A549 (cell line): Measurements from ENCODE around the gene MYT1. TPM values are rescaled to one million over a fixed set of nuclear protein-coding genes. Genes with fewer than 3 reads are reported as not detected.

Source experiments
- ATAC-seq, 2 experiments: fragments of 200-7000 bp in 1 of 2; fragments of >200 bp in 1 of 2; cut with Nextera tagmentation in 1 of 2; cut with Tn5 transposase in 1 of 2; 3 replicates each; pipeline versions ENCODE4 v1.8.0 to v1.9.1; 2018 to 2020; ENCODE audit warnings: mild to moderate bottlenecking in 1 of 2, moderate library complexity in 1 of 2
- CTCF ChIA-PET: fragments of 300-600 bp; sonication (Branson Sonifier 250); formaldehyde crosslinking; extraction: SDS; loops from one replicate; lab custom pipeline; 2021; ENCODE audit warnings: antibody characterized with exemption, inconsistent platforms; lab: Yijun Ruan, JAX
- POLR2A ChIA-PET: fragments of 350-600 bp; formaldehyde crosslinking; extraction: SDS; loops from one replicate; lab custom pipeline; 2021; ENCODE audit warnings: antibody characterized with exemption, inconsistent platforms; lab: Yijun Ruan, JAX
- DNase-seq, 2 experiments: peaks; one replicate each; pipeline versions ENCODE4 v3.0.0 to v3.0.0-alpha.2; 2011 to 2016; ENCODE audit warnings: low read depth in 1 of 2, low spot score in 1 of 2
- FAIRE-seq: peaks from 2 replicates; lab custom pipeline; 2011; peaks lifted over from hg19 to GRCh38; lab: Jason Lieb, UNC
- H3K27ac ChIP-seq, 2 experiments: fragments of >200 bp; sonication (Bioruptor Twin); formaldehyde crosslinking; 3 replicates each; pipeline ENCODE4 v1.5.1; 2016 to 2017
- H3K4me1 ChIP-seq: fragments of >200 bp; sonication (Bioruptor Twin); formaldehyde crosslinking; 3 replicates; pipeline ENCODE4 v1.6.1; 2016
- H3K4me2 ChIP-seq: fragments of >200 bp; sonication (Bioruptor Twin); formaldehyde crosslinking; 3 replicates; pipeline ENCODE4 v1.6.1; 2016
- H3K4me3 ChIP-seq: fragments of >200 bp; sonication (Bioruptor Twin); formaldehyde crosslinking; 3 replicates; pipeline ENCODE4 v1.5.1; 2016
- H3K9me3 ChIP-seq: fragments of >200 bp; sonication (Bioruptor Twin); formaldehyde crosslinking; 3 replicates; pipeline ENCODE4 v1.6.1; 2016
- ATOH8 ChIP-seq: fragments of 250-450 bp; sonication (Bioruptor Pico); IDR thresholded peaks from 2 replicates; pipeline ENCODE4 v1.5.0; 2020; ENCODE audit warnings: low read depth, mild to moderate bottlenecking, moderate library complexity
- BCL3 ChIP-seq: fragments of >200 bp; sonication (Bioruptor Twin); formaldehyde crosslinking; IDR thresholded peaks from 3 replicates; pipeline ENCODE4 v1.6.1; 2016
- CHD2 ChIP-seq: fragments of 150-350 bp; IDR thresholded peaks from 2 replicates; pipeline ENCODE4 v1.6.1; 2014; ENCODE audit warnings: low read length; ENCODE audit not compliant: partially characterized antibody
- FOSB ChIP-seq: fragments of 250-450 bp; sonication (Bioruptor Pico); IDR thresholded peaks from 2 replicates; pipeline ENCODE4 v1.5.0; 2020; ENCODE audit warnings: mild to moderate bottlenecking, moderate library complexity
- FOSL2 ChIP-seq, 2 experiments: fragments of 450-650 bp in 1 of 2; fragments of >200 bp in 1 of 2; sonication (Bioruptor Twin) in 1 of 2; formaldehyde crosslinking; IDR thresholded peaks; 2 replicates each; pipeline versions ENCODE4 v1.5.0 to v1.6.1; 2016 to 2020; ENCODE audit warnings: mild to moderate bottlenecking in 1 of 2, moderate library complexity in 1 of 2
- HES2 ChIP-seq: fragments of >200 bp; sonication (Bioruptor Twin); formaldehyde crosslinking; IDR thresholded peaks from 2 replicates; pipeline ENCODE4 v1.6.1; 2016
- HOXB13 ChIP-seq: fragments of 250-450 bp; sonication (Bioruptor Pico); IDR thresholded peaks from 2 replicates; pipeline ENCODE4 v1.5.0; 2020; ENCODE audit warnings: low read depth, mild to moderate bottlenecking, moderate library complexity
- KDM1A ChIP-seq: fragments of 200-600 bp; sonication (generic); IDR thresholded peaks from 2 replicates; pipeline ENCODE4 v1.6.1; 2016; ENCODE audit warnings: low read depth, mild to moderate bottlenecking
- MAZ ChIP-seq: fragments of 150-350 bp; IDR thresholded peaks from 2 replicates; pipeline ENCODE4 v1.6.1; 2014; ENCODE audit warnings: antibody characterized with exemption, low read depth, low read length, borderline replicate concordance
- MYC ChIP-seq: IDR thresholded peaks from 2 replicates; pipeline ENCODE4 v1.6.1; 2012; ENCODE audit warnings: mild to moderate bottlenecking, inconsistent platforms, low read length, improper control_type of control experiment, borderline replicate concordance
- NFE2L2 ChIP-seq: fragments of 150-350 bp; conservative IDR thresholded peaks from 2 replicates; pipeline ENCODE4 v1.6.1; 2014; ENCODE audit warnings: low read length
- PHF8 ChIP-seq: fragments of 200-600 bp; sonication (generic); IDR thresholded peaks from 2 replicates; pipeline ENCODE4 v1.6.1; 2016; ENCODE audit warnings: low read depth, mild to moderate bottlenecking, antibody characterized with exemption, moderate library complexity, borderline replicate concordance
- POLR2AphosphoS2 ChIP-seq: conservative IDR thresholded peaks from 2 replicates; pipeline ENCODE4 v1.6.1; 2012; ENCODE audit warnings: low read length, improper control_type of control experiment, inconsistent platforms
- RAD21 ChIP-seq, 2 experiments: fragments of >200 bp in 1 of 2; sonication (Bioruptor Twin) in 1 of 2; formaldehyde crosslinking in 1 of 2; IDR thresholded peaks in 1 of 2; conservative IDR thresholded peaks in 1 of 2; 2 replicates in 1 of 2; 3 replicates in 1 of 2; pipeline ENCODE4 v1.6.1; 2012 to 2018; ENCODE audit warnings: inconsistent platforms in 1 of 2
- RARB ChIP-seq: fragments of 250-450 bp; sonication (Bioruptor Pico); IDR thresholded peaks from 2 replicates; pipeline ENCODE4 v1.8.0; 2021; ENCODE audit warnings: mild to moderate bottlenecking, moderate library complexity
- REST ChIP-seq: fragments of 200-600 bp; sonication (generic); IDR thresholded peaks from 2 replicates; pipeline ENCODE4 v1.6.1; 2016; ENCODE audit warnings: antibody characterized with exemption, mild to moderate bottlenecking, moderate library complexity
- TP53 ChIP-seq: fragments of 250-450 bp; sonication (Bioruptor Pico); IDR thresholded peaks from 2 replicates; pipeline ENCODE4 v1.5.0; 2021; ENCODE audit warnings: mild to moderate bottlenecking, moderate library complexity
- USF2 ChIP-seq: fragments of 450-650 bp; IDR thresholded peaks from 2 replicates; pipeline ENCODE4 v1.6.1; 2014; ENCODE audit warnings: antibody characterized with exemption
- ZSCAN20 ChIP-seq: fragments of 250-450 bp; sonication (Bioruptor Pico); IDR thresholded peaks from 2 replicates; pipeline ENCODE4 v1.8.0; 2022; ENCODE audit warnings: mild to moderate bottlenecking, moderate library complexity
- WGBS: methylation state at CpG from one replicate; pipeline ENCODE4 v1.1.6; 2017; ENCODE audit errors: missing lambda C conversion rate; 5-methylcytosine and 5-hydroxymethylcytosine counted together
- polyA plus RNA-seq, 4 experiments: library from polyadenylated mRNA; depleted of rRNA in 3 of 4; stranded (reverse); fragments of >200 nt; fragmentation: RNase III in 1 of 4; extraction: RNeasy Plus Mini Kit Qiagen cat#74134 plus additional on column Dnase treatment in 1 of 4; gene quantifications; 2 replicates in 3 of 4; 3 replicates in 1 of 4; pipeline ENCODE4 v1.2.3, GENCODE V29; 2011 to 2017

MYT1 gene
- polyA plus RNA-seq, 2 of the 4 experiments (the other 2 are of a cell fraction): 0.21 to 0.22 TPM

- POLR2A ChIA-PET: no interaction called here
Observed at GRCh38 chr20:64140956-64141355, 23.3 kb upstream of the MYT1 start.

GRCh38 chr20:64142590-64142989 lies 21.7 kb upstream of the MYT1 start:
- CTCF ChIA-PET: interaction anchor here (2.4 kb wide), 1 partner anchor 41 kb away, joined by 10 read pairs; no protein-coding TSS in a partner anchor
- TF ChIP-seq ATOH8 (CRISPR knock-in tag) (no peak), CHD2 (no peak), BCL3 (no peak), RARB (CRISPR knock-in tag) (no peak), TP53 (no peak), MAZ (no peak), USF2 (no peak)
- no peak for FAIRE-seq
- Histone ChIP-seq H3K9me3 (peaks cover 20% of the 10 kb centered on the region), H3K4me2 (no peak overlapping the region), H3K4me1 (no peaks in the 10 kb centered on the region), H3K4me3 (no peak overlapping the region), H3K27ac (no peak overlapping the region)
- DNase-seq: no peak
- 40% methylated on average over 9 of the region's 9 CpGs for WGBS
- POLR2A ChIA-PET: no interaction called here
- no peak for ATAC-seq

More at GRCh38 chr20:64140956-64141355, 23.3 kb upstream of the MYT1 start:
- Histone ChIP-seq H3K4me1 (no peaks in the 10 kb centered on the region), H3K4me3 (no peak overlapping the region), H3K9me3 (peaks cover 15% of the 10 kb centered on the region), H3K27ac (no peak overlapping the region), H3K4me2 (no peak overlapping the region)
- DNase-seq (no peak), FAIRE-seq (no peak), ATAC-seq (no peak)
- TF ChIP-seq MYC (no peak), HOXB13 (CRISPR knock-in tag) (no peak), HES2 (no peak), RAD21 (conservative IDR thresholded peaks at IDR 0.05 in 1 of 2, IDR thresholded peaks at IDR 0.05 in 1 of 2) (no peak)
- CTCF ChIA-PET: interaction anchor here (1.0 to 4.5 kb wide), 4 partner anchors 20 to 103 kb away, joined by 3 to 29 read pairs (median 7); partner anchors contain the start of gene LKAAEAR1
- 60% methylated on average over 10 of the region's 10 CpGs for WGBS

GRCh38 chr20:64143018-64143801 lies 21.0 kb upstream of the MYT1 start:
- ChIA-PET POLR2A (no interaction called here), CTCF (interaction anchor here (1.0 to 2.4 kb wide), 2 partner anchors 12 to 41 kb away, joined by 3 to 10 read pairs; no protein-coding TSS in a partner anchor)
- 34% methylated on average over 14 of the region's 14 CpGs for WGBS

More at GRCh38 chr20:64143018-64143801, 21.0 kb upstream of the MYT1 start:
- Histone ChIP-seq H3K27ac (no peak overlapping the region), H3K4me3 (no peak overlapping the region), H3K4me2 (no peak overlapping the region), H3K4me1 (no peaks in the 10 kb centered on the region), H3K9me3 (peaks cover 20% of the 10 kb centered on the region)
- FAIRE-seq (no peak), DNase-seq (no peak), ATAC-seq (no peak)
- TF ChIP-seq FOSB (CRISPR knock-in tag) (no peak), REST (no peak), ZSCAN20 (no peak), KDM1A (no peak), USF2 (no peak), PHF8 (no peak), BCL3 (no peak), NFE2L2 (no peak), FOSL2 (IDR thresholded peaks at IDR 0.05) (no peak), FOSL2 (CRISPR knock-in tag; IDR thresholded peaks at IDR 0.05) (no peak), POLR2AphosphoS2 (no peak)
